GM12891 (cell line): ENCODE results near the gene GARS1.
"Not testable (repeated sequence)": the region's sequence is repeated elsewhere in the genome, so short reads cannot be mapped to it uniquely, and the experiment has no call there.

Experiments used
- DNase-seq: peaks from one replicate; pipeline ENCODE4 v3.0.0; 2011; ENCODE audit warnings: low spot score; ENCODE audit not compliant: insufficient read length
- FAIRE-seq: peaks from 2 replicates; lab custom pipeline; 2011; peaks lifted over from hg19 to GRCh38; lab: Jason Lieb, UNC
- PAX5 ChIP-seq: IDR thresholded peaks from 2 replicates; pipeline ENCODE4 v1.6.1; 2011; ENCODE audit warnings: low read length, moderate library complexity, mild to moderate bottlenecking; ENCODE audit not compliant: insufficient read depth, severe bottlenecking
- POLR2A ChIP-seq: IDR thresholded peaks from 2 replicates; pipeline ENCODE4 v1.6.1; 2011; ENCODE audit warnings: low read depth, low read length, control low read depth
- POLR2AphosphoS5 ChIP-seq: IDR thresholded peaks from 2 replicates; pipeline ENCODE4 v1.6.1; 2011; ENCODE audit warnings: low read depth, low read length, control low read depth
- POU2F2 ChIP-seq: IDR thresholded peaks from 2 replicates; pipeline ENCODE4 v1.6.1; 2011; ENCODE audit warnings: low read depth, mild to moderate bottlenecking, control low read depth, low read length, moderate library complexity
- SPI1 ChIP-seq: IDR thresholded peaks from 2 replicates; pipeline ENCODE4 v1.6.1; 2011; ENCODE audit warnings: low read depth, low read length, control low read depth
- TAF1 ChIP-seq: IDR thresholded peaks from 2 replicates; pipeline ENCODE4 v1.6.1; 2011; ENCODE audit warnings: low read depth, low read length, control low read depth

Gene GARS1

DNA sequence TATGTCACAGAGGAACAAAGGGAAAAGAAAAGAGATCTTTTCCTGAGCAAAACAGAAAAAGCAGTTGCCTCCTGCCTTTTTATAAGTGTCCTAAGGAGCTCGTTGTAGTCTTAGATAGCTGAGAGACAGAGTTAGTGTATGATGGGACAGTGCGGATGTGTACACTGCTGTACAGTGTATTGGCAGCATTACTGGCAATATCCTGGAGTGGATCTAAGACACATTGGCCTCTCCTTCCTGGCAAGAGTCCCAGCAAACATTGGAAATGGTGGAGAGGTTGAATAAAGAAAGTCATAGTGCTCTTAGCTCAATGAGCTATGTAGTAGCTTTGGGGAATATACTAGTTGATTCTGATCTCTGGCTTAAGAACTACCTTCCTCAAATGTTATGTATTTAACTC, 22.7 kb downstream of the GARS1 start:
- TF ChIP-seq POU2F2 (no peak), POLR2AphosphoS5 (no peak), SPI1 (no peak), POLR2A (no peak), PAX5 (no peak), TAF1 (no peak)
- DNase-seq: no peak
- no peak for FAIRE-seq

DNA sequence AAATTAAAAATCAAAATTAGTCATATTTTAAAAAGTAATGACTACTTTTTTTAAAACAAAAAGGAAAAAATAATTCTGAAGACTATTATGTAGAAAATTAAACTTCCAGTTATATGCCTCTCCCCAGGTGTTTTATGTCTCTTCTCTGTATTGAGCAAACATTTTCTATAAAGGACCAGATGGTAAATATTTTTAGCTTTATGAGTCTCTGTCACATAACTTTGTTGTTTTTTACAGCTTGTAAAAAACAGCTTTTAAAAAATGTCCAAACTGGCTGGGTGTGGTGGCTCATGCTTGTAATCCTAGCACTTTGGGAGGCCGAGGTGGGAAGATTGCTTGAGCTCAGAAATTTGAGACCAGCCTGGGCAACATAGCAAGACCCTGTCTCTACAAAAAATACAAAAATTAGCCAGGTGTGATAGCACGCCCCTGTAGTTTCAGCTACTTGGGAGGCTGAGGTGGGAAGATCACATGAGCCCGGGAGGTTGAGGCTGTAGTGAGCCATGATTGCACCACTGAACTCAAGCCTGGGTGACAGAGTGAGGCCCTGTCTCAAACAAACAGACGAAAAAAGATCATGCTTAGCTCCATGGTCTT, 23.5 kb downstream of the GARS1 start:
- FAIRE-seq (peak; percentile 9), DNase-seq (no peak)
- TF ChIP-seq SPI1 (no peak), POLR2A (no peak), TAF1 (no peak), PAX5 (no peak), POU2F2 (no peak), POLR2AphosphoS5 (no peak)

- TF ChIP-seq POU2F2: no peak
- no peak for TF ChIP-seq POLR2A
- DNase-seq (no peak), FAIRE-seq (no peak)
Measured at GRCh38 chr7:30618961-30619360, 24.3 kb downstream of the GARS1 start.

DNA sequence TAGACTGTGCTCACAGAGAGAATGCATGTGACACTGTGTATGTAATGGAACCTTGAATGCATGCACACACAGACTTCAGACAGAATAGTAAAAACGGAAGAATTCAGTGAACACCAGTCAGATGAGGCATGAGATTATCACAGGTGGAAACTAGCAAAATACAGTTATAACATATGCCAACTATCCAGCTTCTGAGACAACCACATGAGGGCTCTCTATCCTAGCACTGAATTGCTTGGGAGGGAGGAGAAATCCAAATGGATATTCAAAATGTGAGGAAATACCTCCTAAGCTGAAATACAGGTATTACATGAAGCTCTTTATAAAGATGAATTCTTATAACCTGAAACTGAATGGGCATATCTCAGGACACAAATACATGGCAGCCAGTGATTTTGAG, 30.6 kb downstream of the GARS1 start:
- no peak for TF ChIP-seq POU2F2
- TF ChIP-seq PAX5: no peak
- TF ChIP-seq TAF1: no peak
- TF ChIP-seq POLR2AphosphoS5: no peak
- TF ChIP-seq POLR2A: no peak
- no peak for TF ChIP-seq SPI1
- no peak for FAIRE-seq
- DNase-seq: no peak

DNA sequence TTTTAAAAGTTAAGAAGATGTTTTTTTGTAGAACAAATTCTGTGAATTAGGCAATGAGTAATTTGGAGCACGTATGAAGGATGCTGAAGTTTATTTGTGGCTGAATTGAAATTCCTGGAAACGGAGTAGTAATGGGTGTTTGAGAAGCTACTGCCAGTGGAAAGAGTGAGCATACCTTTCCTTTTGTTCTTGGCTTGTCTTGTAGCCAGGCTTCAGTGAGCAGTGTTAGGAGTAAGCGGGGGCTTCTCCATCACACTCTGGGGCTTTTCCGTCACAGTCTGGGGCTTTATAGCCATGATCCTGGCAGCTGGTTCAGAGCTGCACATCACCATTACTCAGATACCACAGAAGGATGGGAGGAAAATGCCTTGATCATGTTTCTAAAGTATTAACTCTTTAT, 32.3 kb downstream of the GARS1 start:
- no peak for DNase-seq
- TF ChIP-seq TAF1: no peak
- TF ChIP-seq POLR2A: no peak
- TF ChIP-seq PAX5: no peak
- no peak for TF ChIP-seq POLR2AphosphoS5
- no peak for TF ChIP-seq SPI1
- no peak for TF ChIP-seq POU2F2
- FAIRE-seq: no peak

DNA sequence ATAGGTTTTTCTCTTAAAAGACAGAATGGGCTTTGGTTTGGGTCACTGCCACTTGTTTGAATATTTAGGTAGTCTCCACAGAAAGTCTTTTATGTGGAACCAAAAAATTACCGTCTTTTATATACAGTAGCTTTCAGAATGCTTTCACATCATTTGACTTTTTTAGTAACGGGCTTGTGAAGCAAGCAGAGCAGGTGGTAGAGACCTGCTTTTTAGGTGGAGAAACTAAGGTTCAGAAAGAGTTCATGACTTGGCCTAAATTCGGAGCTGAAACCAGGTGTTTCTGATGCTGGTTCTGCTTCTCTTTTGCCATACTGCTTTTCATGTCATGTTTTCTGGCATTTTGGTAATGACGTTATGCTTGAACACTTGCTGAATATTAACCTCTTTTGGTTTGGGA, 36.3 kb downstream of the GARS1 start:
- peak; percentile 5 for FAIRE-seq
- TF ChIP-seq POU2F2 (no peak), TAF1 (no peak), POLR2A (no peak), POLR2AphosphoS5 (no peak)
- no peak for DNase-seq

GRCh38 chr7:30633223-30633622, 38.5 kb downstream of the GARS1 start:
- FAIRE-seq (no peak), DNase-seq (no peak)
- TF ChIP-seq SPI1: no peak
- TF ChIP-seq TAF1: no peak
- no peak for TF ChIP-seq POLR2A
- no peak for TF ChIP-seq POLR2AphosphoS5
- TF ChIP-seq POU2F2: no peak
- TF ChIP-seq PAX5: no peak

DNA sequence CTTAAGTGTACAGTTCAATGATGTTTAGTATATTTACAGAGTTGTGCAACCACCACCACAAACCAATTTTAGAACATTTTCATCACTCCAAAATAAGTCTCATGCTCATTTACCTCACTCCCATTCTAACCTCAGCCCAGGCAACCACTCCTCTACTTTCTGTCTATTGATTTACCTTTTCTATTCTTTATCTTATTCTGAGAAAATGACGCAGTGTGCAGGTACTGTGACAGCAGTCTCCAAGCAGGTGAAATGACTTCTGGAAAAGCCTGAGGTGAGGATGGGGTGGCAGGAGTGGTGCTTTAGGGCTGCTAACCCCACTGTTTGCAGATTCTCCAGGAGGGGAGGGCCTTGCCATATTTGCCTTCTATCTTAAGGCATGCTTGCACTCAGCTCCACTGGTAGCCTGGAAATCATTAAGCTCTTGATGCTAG, 39.5 kb downstream of the GARS1 start:
- peak; percentile 9 for FAIRE-seq
- DNase-seq: no peak
- TF ChIP-seq POLR2AphosphoS5: no peak
- TF ChIP-seq TAF1: no peak
- TF ChIP-seq POLR2A: no peak
- TF ChIP-seq PAX5: no peak
- TF ChIP-seq POU2F2: no peak
- no peak for TF ChIP-seq SPI1

GRCh38 chr7:30634634-30635201, 40.0 kb downstream of the GARS1 start:
- no peak for TF ChIP-seq POU2F2
- TF ChIP-seq SPI1: peak; percentile 23; the same call in 1 of the 2 replicates
- FAIRE-seq: no peak
- no peak for DNase-seq

DNA sequence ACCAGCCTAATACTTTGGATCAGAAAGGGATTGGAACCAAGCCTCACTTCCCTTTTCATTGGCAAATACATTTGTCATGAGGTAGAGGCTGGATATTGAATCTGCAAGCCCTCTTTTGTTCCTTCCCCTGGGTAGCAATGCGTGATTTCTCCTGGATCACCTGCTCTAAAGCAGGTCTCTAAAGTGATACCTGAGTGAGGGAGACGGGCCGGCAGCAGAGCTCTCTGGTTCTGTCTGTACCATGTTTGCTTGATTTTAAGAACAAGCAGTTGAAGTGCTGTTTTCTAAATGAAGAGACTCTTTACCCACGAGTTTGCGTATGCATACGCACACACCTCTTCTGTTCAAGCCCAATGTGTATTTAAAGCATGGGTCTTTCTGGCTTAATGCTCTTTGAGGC, 41.1 kb downstream of the GARS1 start:
- peak; percentile 47; the same call in 1 of the 2 replicates for TF ChIP-seq POLR2AphosphoS5
- TF ChIP-seq TAF1: no peak
- TF ChIP-seq PAX5: no peak
- TF ChIP-seq SPI1: 0 out of 2 replicates have a peak, but pooled peaks have one; percentile 7
- TF ChIP-seq POU2F2: no peak
- 0 out of 2 replicates have a peak, but pooled peaks have one; percentile 16 for TF ChIP-seq POLR2A
- DNase-seq: no peak

DNA sequence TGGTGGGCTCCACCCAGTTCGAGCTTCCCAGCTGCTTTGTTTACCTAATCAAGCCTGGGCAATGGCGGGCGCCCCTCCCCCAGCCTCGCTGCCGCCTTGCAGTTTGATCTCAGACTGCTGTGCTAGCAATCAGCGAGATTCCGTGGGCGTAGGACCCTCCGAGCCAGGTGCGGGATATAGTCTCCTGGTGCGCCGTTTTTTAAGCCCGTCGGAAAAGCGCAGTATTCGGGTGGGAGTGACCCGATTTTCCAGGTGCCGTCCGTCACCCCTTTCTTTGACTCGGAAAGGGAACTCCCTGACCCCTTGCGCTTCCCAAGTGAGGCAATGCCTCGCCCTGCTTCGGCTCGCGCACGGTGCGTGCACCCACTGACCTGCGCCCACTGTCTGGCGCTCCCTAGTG, 47.6 kb downstream of the GARS1 start:
- not testable (repeated sequence) for DNase-seq, FAIRE-seq

More for the DNA sequence above, 41.1 kb downstream of the GARS1 start:
- no peak for FAIRE-seq
